GM12874 (cell line): ENCODE results near the gene BCL7C.

ENCODE experiments used
- CTCF ChIP-seq: IDR thresholded peaks from 2 replicates; pipeline ENCODE4 v1.5.1; 2011; ENCODE audit warnings: low read depth, mild to moderate bottlenecking, control low read depth, low read length, moderate library complexity; ENCODE audit not compliant: insufficient read depth

Gene BCL7C

GRCh38 chr16:30893744-30894539 lies at the start of gene BCL7C:
Gene BCL7C (minus strand): TSS chr16:30894077. CDS start chr16:30893944, 133 bp downstream.
- TF ChIP-seq CTCF = peak; percentile 38

GRCh38 chr16:30942426-30942806 lies 48.5 kb upstream of the BCL7C start:
- no peak for TF ChIP-seq CTCF

- peak; percentile 99 for TF ChIP-seq CTCF
Measured at GRCh38 chr16:30941600-30942425, 47.9 kb upstream of the BCL7C start.

- no peak for TF ChIP-seq CTCF
Measured at GRCh38 chr16:30937692-30938091, 43.8 kb upstream of the BCL7C start.

- peak; percentile 76 for TF ChIP-seq CTCF
Measured at GRCh38 chr16:30934827-30935557, 41.1 kb upstream of the BCL7C start.

GRCh38 chr16:30931068-30931650 lies 37.3 kb upstream of the BCL7C start:
- TF ChIP-seq CTCF = no peak

GRCh38 chr16:30930160-30930571 lies 36.3 kb upstream of the BCL7C start:
- no peak for TF ChIP-seq CTCF
